Mesodermal cell (in vitro differentiated cells): ENCODE measurements around the gene HHATL.

Source experiments
- H3K27ac ChIP-seq: 2 replicates; pipeline ENCODE4 v1.7.0; 2013; ENCODE audit warnings: mild to moderate bottlenecking, low read depth, low read length, moderate library complexity; ENCODE audit not compliant: severe bottlenecking
- H3K36me3 ChIP-seq: 2 replicates; pipeline ENCODE4 v1.7.1; 2013; ENCODE audit warnings: mild to moderate bottlenecking, low read length, moderate library complexity; ENCODE audit not compliant: control insufficient read depth, insufficient read depth
- H3K4me1 ChIP-seq: one replicate; pipeline ENCODE4 v1.7.1; 2013; ENCODE audit warnings: mild to moderate bottlenecking, low read length; ENCODE audit not compliant: insufficient read depth, control insufficient read depth, poor library complexity, severe bottlenecking
- H3K4me3 ChIP-seq: 2 replicates; pipeline ENCODE4 v1.7.0; 2013; ENCODE audit warnings: low read length, control low read depth, mild to moderate bottlenecking; ENCODE audit not compliant: insufficient read depth, poor library complexity, severe bottlenecking; ENCODE audit errors: extremely low read depth
- H3K9me3 ChIP-seq: 2 replicates; pipeline ENCODE4 v1.7.1; 2013; ENCODE audit warnings: mild to moderate bottlenecking, low read length, moderate library complexity; ENCODE audit not compliant: control insufficient read depth
- WGBS, 2 experiments: methylation state at CpG; one replicate each; pipeline ENCODE4 v1.1.5; 2013; ENCODE audit warnings: missing lambda C conversion rate in 2 of 2; ENCODE audit not compliant: insufficient coverage in 2 of 2; 5-methylcytosine and 5-hydroxymethylcytosine counted together

HHATL gene

DNA sequence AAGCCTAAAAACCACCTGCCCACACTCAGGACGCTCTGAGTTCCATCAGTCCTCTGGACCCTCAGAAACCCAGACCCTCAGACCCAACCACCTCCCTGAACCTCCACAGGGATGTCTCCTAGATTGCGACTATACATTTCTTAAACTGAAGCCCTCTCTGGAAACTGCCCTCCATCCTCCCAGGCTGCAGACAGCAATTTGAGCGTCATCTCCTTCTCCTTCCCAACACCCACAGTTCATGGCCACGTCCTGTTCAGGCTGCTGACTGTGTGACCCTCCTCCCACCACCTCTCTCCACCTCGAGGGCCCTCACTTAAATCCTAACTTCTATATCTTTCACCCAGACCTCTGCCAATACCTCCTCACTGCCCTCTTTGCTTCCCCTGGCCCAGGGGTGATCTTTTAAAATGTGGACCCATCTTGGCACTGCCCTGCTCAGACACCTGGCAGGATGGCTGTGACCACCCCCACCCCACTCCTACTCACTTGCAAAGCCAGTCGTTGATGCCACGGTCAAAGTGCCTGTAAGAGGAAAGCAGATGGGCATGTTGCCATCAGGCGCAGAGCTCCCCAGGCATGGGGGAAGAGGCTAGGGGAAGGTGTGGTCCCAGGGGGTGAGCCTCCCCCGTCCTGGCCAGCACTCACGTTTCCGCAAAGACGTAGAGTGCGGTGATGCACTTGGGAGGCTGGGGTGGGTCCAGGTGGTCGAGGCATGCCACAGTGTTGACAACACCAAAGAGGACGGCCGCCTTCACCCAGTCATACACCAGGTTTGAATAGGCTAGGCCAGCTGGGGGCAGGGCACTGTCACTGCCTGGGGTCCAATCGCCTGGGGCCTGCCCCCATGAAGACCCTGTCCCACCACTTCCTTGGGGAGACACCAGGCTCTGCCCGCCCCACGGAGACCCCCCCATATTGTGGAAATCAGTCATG is 6.0 kb downstream of the HHATL start:
- Histone ChIP-seq H3K27ac (no peak overlapping the region), H3K36me3 (no peaks in the 10 kb centered on the region), H3K9me3 (no peaks in the 10 kb centered on the region), H3K4me3 (no peak overlapping the region), H3K4me1 (no peaks in the 10 kb centered on the region)
- 73 to 81% methylated on average over 11 to 16 of the region's 19 CpGs for WGBS, 2 experiments

DNA sequence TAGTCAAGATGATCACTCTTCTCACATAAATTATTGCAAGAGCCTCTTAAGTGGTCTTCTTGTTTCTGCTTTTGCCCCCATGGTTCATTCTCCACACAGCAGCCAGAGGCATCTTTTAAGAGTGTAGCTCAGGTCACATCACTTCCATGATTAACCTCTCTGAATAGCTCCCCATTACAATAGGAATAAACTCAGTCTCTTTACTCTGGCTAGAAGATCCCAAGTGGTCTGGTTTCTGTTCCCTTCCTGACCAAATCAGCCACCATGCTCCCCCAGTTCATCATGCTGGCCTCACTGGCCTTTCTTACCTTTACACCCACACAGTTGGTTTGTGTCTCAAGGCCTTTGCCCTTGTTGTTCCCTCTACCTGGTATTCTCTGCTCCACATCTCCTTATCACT is 8.2 kb downstream of the HHATL start:
- H3K27ac ChIP-seq = no peak overlapping the region
- H3K4me3 ChIP-seq = no peak overlapping the region
- no peaks in the 10 kb centered on the region for H3K9me3 ChIP-seq
- no peaks in the 10 kb centered on the region for H3K4me1 ChIP-seq
- H3K36me3 ChIP-seq = no peaks in the 10 kb centered on the region

- H3K27ac ChIP-seq = no peak overlapping the region
- H3K9me3 ChIP-seq = no peaks in the 10 kb centered on the region
- 64 to 73% methylated on average over 2 to 3 of the region's 4 CpGs for WGBS, 2 experiments
- no peaks in the 10 kb centered on the region for H3K36me3 ChIP-seq
- H3K4me3 ChIP-seq = no peak overlapping the region
- no peaks in the 10 kb centered on the region for H3K4me1 ChIP-seq
Measured at GRCh38 chr3:42693530-42693930, 9.1 kb downstream of the HHATL start.

DNA sequence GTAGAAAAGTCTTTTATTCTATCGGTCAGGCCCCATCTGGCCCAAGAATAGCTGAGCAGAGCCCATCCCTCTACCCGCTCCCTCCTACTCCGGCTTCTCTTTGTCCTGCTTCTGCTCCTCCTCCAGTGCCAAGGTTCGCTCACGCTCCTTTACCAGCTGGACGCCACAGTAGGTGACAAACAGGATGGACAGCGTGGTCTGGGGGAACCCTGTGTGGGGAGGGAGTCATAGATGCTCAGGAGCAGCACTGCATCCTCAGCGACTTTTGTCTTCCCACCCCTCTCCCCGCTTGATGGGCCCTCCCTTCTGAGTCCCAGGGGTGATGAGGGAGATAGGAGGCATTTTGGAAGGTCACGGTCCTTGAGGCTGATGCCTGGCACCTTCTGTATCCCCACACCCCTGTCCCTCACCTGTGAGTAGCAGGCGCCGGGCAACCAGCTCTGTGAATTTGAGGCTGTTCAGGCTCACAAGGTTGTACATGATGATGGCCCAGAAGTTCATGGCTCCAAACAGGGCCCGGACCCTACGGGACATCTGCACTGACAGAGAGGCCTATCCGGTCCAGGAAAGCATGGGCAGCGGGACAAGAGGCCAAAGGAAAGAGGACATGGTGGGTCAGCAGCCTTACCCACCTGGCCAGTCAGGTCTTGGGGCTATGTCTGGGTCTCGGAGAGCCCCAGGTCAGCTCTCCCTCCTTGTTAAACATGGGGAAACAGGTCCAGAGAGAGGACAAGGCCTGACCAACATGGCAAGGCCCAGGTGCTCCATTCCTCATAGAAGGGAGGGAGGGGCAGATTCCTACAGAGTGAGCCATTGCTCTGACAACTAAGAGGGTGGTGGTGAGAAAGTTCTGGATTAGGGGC is 9.7 kb downstream of the HHATL start:
- Histone ChIP-seq H3K4me1 (no peaks in the 10 kb centered on the region), H3K4me3 (no peak overlapping the region), H3K36me3 (no peaks in the 10 kb centered on the region), H3K9me3 (no peaks in the 10 kb centered on the region), H3K27ac (no peak overlapping the region)
- 79 to 87% methylated on average over 11 to 15 of the region's 17 CpGs for WGBS, 2 experiments

DNA sequence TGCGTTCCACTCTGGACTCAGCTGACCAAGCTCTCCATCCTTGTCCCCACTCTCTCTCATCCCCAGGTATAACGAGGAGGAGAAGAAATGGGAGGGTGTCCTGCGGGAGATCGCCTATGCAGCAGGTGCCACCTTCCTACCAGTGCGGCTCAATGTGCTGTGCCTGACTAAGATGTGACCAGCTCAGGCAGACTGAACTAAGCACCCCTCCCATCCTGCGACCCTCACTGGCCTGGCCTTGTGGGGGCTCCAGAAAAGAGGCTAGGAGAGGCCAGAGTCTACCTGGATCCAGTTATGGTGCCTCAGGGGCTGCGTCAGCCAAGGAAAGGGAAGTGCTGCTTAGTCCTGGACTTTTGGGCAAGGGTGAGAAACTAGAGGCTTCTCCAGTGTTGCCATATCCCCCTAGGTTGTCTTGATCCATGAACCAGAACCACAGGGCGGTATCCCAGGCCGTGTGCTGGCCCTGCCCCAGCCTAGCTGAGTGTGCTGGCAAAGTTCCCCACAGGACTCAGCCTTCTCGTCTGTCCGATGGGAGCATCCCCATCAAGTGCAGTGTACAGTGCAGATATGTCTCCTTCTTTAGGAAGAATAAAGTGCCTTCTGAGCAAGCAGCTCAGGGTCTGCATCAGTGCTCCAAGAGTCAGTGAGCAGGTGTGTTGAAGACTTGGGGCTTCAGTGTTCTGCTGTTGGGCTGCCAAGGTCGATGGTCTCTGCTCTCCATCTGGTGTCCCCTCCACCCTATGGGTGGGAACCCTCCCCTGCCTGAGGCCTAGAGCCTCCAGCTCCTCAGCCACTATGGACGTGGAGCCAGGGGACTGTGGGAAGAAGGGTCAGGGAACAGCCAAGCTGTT is 10.6 kb downstream of the HHATL start:
- Histone ChIP-seq H3K4me3 (no peak overlapping the region), H3K27ac (no peak overlapping the region), H3K36me3 (no peaks in the 10 kb centered on the region), H3K9me3 (no peaks in the 10 kb centered on the region), H3K4me1 (no peaks in the 10 kb centered on the region)
- WGBS, 2 experiments = 81 to 86% methylated on average over 6 to 7 of the region's 13 CpGs

DNA sequence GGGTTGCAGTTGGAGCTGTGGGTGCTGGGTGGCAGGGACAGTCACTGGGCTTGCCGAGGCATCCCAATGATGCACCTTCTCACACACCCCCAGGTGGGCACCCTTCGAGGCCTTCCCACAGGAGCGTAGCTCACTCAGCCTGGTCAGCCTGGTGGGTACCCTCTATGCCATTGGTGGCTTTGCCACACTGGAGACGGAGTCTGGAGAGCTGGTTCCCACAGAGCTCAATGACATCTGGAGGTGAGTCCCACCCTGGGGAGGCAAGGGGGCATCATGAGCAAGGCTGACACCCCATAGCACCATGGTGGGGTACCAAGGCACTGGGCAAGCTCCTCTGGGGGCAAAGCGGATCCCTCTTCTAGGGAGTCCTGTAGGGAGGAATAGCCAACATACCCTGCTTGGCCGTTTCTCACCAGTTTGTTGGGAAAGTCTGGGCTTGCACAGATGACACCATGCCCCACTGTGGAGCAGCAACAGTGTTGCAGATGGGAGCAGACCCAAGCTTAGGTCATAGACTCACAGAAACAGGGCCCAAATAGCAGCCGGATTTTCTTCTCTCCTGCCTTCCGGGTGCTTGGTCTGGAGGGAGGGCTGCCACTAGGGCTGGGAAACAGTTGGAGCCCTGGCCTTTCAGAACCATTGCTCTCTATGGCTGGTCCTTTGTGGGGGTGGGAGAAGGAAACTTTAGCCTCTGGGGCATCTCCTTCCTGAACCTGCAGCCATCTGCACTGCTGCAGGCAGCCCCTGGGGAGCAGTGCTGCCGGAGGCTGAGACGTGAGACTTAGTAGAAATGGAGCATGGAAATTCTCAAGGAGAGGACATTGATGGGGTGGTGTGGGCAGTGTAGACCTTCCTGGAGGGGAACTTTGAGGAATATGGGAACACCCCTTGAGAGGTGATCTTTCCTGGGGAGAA is 11.6 kb downstream of the HHATL start:
- no peaks in the 10 kb centered on the region for H3K9me3 ChIP-seq
- WGBS, 2 experiments = 85 to 92% methylated on average over 9 of the region's 10 CpGs
- H3K27ac ChIP-seq = no peak overlapping the region
- no peak overlapping the region for H3K4me3 ChIP-seq
- H3K36me3 ChIP-seq = no peaks in the 10 kb centered on the region
- no peaks in the 10 kb centered on the region for H3K4me1 ChIP-seq

GRCh38 chr3:42690191-42690590 is 12.4 kb downstream of the HHATL start:
- Histone ChIP-seq H3K9me3 (no peaks in the 10 kb centered on the region), H3K4me1 (no peaks in the 10 kb centered on the region), H3K36me3 (no peaks in the 10 kb centered on the region), H3K27ac (no peak overlapping the region), H3K4me3 (no peak overlapping the region)
- whole genome bisulfite sequencing, 2 experiments = 91 to 92% methylated on average over 6 to 7 of the region's 7 CpGs

- no peaks in the 10 kb centered on the region for H3K36me3 ChIP-seq
- peaks cover 2% of the 10 kb centered on the region for H3K4me1 ChIP-seq
- H3K27ac ChIP-seq = no peak overlapping the region
- no peak overlapping the region for H3K4me3 ChIP-seq
- WGBS, 2 experiments = 65 to 75% methylated on average over 9 of the region's 9 CpGs
- no peaks in the 10 kb centered on the region for H3K9me3 ChIP-seq
Measured at GRCh38 chr3:42689421-42690014, 13.1 kb downstream of the HHATL start.

- WGBS, 2 experiments = 95% methylated on average over 16 to 20 of the region's 22 CpGs
- H3K27ac ChIP-seq = no peak overlapping the region
- H3K9me3 ChIP-seq = no peaks in the 10 kb centered on the region
- H3K4me3 ChIP-seq = no peak overlapping the region
- H3K36me3 ChIP-seq = no peaks in the 10 kb centered on the region
- H3K4me1 ChIP-seq = peaks cover 7% of the 10 kb centered on the region
Measured at GRCh38 chr3:42688487-42689420, 13.8 kb downstream of the HHATL start.
